Activated T-cell treated with anti-CD3 and anti-CD28 coated beads for 1 hour (primary cell): ENCODE measurements around the gene HES2.
A peak's percentile ranks its signal among the peaks of the same experiment; 100 is the strongest.
"Not testable (repeated sequence)": the region's sequence is repeated elsewhere in the genome, so short reads cannot be mapped to it uniquely, and the experiment has no call there.

ENCODE experiments used
- DNase-seq: peaks from one replicate; pipeline ENCODE4 v3.0.0-alpha.2; 2020; ENCODE audit warnings: low read depth

The HES2 gene, protein sequence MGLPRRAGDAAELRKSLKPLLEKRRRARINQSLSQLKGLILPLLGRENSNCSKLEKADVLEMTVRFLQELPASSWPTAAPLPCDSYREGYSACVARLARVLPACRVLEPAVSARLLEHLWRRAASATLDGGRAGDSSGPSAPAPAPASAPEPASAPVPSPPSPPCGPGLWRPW

DNA sequence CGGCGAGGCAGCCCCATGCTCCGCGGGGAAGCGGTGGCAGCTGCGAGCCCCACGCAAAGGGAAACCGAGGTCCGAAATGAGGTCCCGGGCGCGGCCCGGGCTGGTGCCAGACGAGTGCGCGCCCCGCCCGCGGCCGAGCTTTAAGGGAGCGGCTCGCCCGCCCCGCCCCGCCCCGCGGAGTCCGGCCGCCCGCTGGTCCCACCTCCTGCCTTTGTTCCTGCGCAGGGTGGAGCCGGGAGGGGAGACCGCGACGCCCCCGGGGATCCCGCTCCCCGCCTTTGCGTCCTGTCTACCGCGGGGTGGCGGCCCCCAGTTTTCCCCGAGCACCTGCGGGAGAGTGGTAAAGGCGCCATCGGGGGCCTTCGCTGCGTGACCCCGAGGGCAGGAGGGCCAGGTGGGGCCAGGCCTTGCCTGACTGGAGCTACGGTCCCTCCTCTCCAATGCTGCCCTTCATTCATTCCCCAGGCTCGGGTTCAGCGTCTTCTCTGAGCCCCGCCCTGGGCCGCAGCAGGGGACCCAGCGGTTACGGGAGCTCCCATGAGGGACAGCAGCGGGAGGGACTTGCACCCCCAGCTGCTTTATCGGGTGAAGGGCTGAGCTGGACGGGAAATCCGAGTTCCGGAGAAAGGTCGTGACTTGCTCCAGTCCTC lies at the start of gene HES2:
Gene HES2 (minus strand): TSS at position 116 of the 650 bp plus-strand sequence. CDS start 99 bp downstream, at position 17.
- no peak for DNase-seq

- no peak for DNase-seq
Observed at GRCh38 chr1:6468729-6469461, 49.2 kb upstream of the HES2 start.

DNA sequence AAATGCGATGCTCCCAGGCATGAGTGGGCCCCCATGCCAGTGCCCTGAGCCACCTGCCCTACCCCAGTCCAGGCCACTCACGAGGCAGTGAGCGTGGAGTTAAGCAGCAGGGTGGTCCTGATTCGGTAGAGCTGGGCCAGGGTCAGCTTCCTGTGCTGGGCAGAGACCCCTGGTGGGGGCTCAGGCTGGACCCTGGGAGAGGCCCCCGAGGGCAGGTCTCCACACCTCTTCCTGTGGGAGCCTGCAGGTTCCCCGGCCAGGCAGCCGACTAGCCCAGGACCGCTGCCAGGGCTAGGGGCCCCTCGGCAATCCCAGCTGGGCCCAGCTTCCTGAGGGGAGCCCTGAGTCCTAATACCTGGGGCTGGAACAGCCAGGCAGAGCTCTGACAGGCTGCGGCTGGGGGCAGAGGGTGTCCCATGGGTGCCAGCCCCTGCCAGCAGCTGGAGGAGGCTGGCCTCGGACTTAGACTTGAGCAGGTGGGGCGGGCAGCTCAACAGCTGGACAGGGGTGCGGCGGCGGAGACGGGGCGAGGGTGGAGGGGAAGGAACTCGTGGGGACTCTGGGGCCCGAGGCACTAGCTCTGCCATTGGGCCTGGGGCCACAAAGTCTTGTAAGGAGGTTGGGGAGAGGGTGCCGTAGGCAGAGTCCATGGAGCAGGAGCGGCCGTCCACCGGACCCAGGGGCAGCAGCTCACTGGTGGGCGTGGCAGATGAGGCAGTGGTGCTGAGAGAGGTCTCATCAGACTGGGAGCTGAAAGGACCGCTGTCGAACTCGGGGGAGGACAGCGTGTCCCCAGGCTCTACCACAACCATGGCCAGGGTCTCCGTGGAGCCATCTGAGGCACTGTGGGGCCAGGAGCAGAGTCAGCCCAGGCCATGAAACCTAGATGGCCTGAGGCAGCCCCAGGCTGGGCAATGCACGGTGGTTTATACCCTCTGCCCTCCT lies 48.3 kb upstream of the HES2 start:
- DNase-seq, result no peak

DNA sequence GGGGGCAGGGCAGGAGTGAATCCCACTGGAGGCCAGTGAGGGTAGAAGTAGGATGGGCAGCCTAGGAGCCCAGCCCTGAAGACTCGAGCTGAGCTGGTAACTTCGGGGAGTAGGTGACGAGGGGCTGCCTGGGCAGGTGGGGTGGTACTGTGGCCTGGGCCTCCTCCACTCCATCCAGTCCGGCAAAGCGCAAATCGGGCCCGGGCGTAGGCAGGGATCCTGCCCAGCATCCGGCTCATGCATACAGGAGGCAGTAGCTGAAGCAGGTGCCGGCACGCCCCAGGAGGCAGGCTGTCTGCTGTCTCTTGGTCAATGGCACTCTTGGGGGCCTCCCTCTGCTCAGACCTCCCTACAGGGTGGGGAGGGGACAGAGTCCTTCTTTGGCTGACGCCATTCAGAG lies 47.5 kb upstream of the HES2 start:
- DNase-seq, result no peak

DNA sequence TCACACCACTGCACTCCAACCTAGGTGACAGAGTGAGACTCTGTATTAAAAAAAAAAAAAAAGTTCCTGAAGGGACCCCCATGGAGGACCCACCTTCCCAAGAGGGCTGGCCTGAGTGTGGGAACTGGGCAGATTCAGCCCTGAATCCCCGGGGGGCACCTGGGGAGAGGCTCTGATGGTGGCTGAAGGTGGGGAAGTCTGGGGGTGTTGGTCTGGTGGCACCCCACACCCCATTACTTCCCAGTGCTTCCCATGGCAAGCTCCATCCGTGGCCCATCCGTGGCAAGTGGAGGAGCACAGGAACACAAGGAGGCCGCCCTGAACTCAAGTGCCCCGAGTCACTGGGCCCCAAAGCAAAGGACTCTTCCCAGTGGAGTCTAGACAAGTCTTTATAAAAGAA lies 47.0 kb upstream of the HES2 start:
- DNase-seq, result no peak

GRCh38 chr1:6466023-6466422 lies 46.3 kb upstream of the HES2 start, which contains the start of gene TNFRSF25:
TSS of gene TNFRSF25 (minus strand) at chr1:6466173. CDS start at chr1:6466107, 66 bp downstream.
- DNase-seq, result peak; percentile 53

GRCh38 chr1:6465461-6466005 lies 45.8 kb upstream of the HES2 start:
- DNase-seq, result peak; percentile 35

DNA sequence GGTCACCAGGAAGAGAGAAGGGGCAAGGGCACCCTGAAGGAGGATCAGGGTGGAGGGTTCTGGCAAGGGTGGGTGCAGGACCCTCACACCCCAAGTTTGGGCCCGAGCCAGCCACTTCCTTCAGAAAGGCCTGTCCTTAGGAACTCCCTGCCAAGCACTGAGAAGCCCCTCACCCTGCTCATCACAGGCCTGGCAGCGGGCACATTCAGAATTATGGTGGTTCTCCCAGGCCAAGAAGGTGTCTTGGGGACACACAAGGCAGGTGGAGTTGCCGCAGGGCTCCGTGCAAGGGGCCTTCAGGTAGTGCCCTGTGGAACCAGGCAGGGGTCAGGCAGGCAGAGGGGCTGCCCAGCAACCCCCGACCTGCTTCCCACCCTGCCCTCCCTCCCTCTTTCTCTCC lies 45.2 kb upstream of the HES2 start:
- no peak for DNase-seq

- peak; percentile 42 for DNase-seq
Observed at GRCh38 chr1:6464514-6464836, 44.8 kb upstream of the HES2 start.

GRCh38 chr1:6463120-6463412 lies 43.3 kb upstream of the HES2 start:
- no peak for DNase-seq

GRCh38 chr1:6462412-6463119 lies 42.8 kb upstream of the HES2 start:
- no peak for DNase-seq

DNA sequence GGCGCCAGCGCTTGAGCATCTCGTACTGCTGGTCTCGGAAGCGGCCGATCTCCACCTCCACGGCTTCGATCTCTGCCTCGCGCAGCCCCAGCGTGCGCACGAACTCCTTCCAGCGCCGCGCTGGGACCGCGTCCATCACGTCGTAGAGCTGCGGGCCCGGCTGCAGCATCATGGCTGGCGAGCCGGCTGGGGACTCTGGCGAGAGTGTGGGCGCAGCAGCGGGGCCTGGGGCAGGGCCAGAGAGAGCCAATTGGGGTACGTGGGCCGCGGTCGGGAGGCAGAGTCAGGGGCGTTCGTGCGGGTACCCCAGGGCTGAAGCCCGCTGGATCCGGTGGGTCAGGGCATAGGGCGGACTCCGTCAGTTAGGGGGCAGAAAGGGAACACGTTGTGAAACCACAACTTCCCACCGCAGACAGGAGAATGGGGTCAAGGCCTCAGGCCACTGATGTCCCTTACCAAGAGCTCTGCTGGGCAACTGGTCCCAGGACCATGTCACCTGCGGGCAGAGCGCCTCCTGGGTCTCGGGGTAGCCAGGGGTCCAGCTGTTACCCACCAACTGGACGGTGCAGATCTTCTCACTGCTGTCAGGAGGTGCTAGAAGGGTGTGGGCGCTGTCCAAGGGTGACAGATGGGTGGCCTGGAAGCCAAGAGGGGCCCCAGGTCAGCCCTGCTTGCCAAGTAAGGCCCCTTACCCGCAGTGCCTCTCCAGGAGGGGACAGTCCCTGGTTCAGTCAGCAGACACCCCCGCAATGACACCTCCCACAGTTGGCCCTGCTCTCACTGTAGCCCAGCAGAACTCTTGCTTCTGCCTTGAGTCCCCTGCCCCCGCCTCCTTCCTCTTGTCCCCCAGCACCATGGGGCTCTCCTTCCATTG lies 42.1 kb upstream of the HES2 start:
- DNase-seq, result no peak

- DNase-seq, result no peak
Observed at GRCh38 chr1:6461051-6461530, 41.4 kb upstream of the HES2 start.

DNA sequence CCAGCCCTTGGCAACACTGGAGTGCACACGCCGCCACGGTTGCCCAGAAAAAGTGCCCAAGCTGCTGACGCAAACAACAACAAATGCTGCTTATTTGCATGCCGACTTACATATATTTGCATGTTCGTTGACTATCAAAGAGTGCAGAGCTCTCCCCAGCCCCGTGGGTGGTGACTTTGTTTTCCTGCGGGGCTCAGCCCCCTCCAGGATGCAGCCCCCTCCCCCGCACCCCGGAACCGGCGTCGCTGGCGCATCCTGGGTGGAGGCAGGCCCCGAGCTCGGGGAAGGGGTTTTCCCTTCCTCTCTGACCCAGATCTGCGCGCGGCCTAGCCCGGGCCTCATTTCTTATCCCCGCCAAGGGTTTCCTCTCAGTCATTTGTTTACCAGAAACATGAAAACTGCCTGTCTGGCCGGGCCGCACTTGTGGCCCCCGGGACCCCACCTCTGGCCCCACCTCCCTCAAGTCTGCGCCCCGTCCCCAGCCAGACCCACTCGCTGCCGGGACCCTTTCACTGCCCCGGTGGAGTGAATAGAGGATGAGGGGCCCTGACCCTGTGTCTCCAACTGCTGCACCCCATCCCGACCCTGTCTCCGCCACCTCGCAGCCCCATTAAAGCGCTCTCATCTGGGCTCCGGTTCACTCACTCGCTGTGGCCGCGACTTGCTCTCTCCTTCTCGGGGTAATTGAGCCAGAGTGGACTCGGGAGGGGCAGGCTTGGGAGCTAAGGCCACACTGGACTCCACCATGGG lies 40.8 kb upstream of the HES2 start:
- peak; percentile 86 for DNase-seq

DNA sequence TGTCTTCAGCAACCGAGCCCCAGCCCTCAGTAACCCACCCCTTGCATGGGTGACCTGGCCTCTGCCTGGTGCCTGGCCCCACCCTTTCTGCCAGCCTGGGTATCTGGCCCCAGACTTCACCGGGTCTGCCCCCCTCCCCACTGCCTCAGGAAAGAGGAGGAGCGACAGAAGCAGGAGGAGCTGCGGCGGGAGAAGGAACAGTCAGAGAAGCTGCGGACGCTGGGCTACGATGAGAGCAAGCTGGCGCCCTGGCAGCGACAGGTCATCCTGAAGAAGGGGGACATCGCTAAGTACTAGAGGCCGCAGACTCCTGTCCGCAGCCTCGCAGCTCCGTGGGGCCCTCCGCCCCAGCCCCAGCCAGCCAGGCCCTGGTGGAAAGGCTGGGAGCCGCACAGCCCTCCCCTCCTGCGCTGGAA lies 40.1 kb upstream of the HES2 start:
- DNase-seq, result peak; percentile 54

DNA sequence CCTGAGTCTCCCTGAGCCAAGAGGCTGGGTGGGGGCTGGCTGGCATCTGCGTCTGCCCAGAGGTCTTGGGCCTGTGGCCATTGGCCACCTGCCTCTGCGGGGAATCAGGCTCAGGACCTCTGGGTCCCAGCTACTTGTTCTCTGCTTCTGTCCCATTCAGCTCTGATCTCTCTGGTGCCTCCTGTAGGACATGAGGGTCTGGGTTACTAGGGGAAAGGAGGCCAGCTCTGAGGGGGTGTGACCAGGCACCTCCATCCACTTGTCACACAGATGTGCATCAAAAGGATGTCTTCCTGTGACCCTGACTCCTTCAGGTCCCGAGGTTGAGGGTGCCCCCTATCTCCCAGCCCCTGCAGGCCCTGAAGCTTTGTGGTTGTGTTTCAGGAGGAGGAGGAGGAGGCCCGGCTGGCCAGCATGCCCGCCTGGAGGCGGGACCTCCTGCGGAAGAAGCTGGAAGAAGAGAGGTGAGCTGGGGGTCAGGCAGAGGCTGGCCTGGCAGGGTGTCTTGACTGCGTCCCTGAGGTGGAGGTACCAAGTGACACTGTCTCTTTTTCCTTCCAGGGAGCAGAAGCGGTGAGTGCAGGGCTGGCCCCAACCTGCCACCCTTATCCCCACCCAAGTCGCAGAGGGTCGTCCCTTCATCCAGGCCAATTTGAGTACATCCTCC lies 37.2 kb upstream of the HES2 start:
- no peak for DNase-seq

- not testable (repeated sequence) for DNase-seq
Observed at GRCh38 chr1:6455752-6456520, 36.2 kb upstream of the HES2 start.
